HepG2 (cell line): Measurements from ENCODE around the gene FNDC3B. TPM values are rescaled to one million over a fixed set of nuclear protein-coding genes. Genes with fewer than 3 reads are reported as not detected.
A peak's percentile ranks its signal among the peaks of the same experiment; 100 is the strongest.

Experiments used
- ATAC-seq: fragments of 200-7000 bp; cut with Tn5 transposase; 3 replicates; pipeline ENCODE4 v1.9.1; 2020; ENCODE audit warnings: mild to moderate bottlenecking, moderate library complexity
- BruUV-seq: library from RNA; stranded (reverse); fragments of 400-500 nt; replicated peaks from 2 replicates; lab custom pipeline; 2021; lab: Mats Ljungman, UMichigan
- CTCF ChIA-PET: fragments of 300-600 bp; formaldehyde crosslinking; extraction: SDS; loops from one replicate; lab custom pipeline; 2021; ENCODE audit warnings: low total read pairs, inconsistent platforms, low intra/inter-chr PET ratio; lab: Yijun Ruan, JAX
- POLR2A ChIA-PET: fragments of 350-600 bp; sonication (Branson Sonifier 250); formaldehyde crosslinking; loops from one replicate; lab custom pipeline; 2020; ENCODE audit warnings: antibody characterized with exemption, inconsistent platforms; lab: Yijun Ruan, JAX
- DNase-seq: peaks from one replicate; pipeline ENCODE4 v3.0.0-alpha.2; 2015; ENCODE audit warnings: low spot score
- FAIRE-seq: peaks from 3 replicates; lab custom pipeline; 2011; peaks lifted over from hg19 to GRCh38; lab: Jason Lieb, UNC
- H2AFZ ChIP-seq: one replicate; pipeline ENCODE4 v1.6.1; 2011; ENCODE audit warnings: low read length, inconsistent platforms
- H3K27ac ChIP-seq: fragments of 300-600 bp; 3 replicates; pipeline ENCODE4 v1.8.0; 2011; ENCODE audit warnings: mixed run types, mild to moderate bottlenecking, mixed read lengths, low read length, inconsistent platforms; ENCODE audit not compliant: insufficient read depth; ENCODE audit errors: extremely low read length
- H3K27me3 ChIP-seq, 2 experiments: fragments of 200-600 bp in 1 of 2; 2 replicates in 1 of 2; 3 replicates in 1 of 2; pipeline versions ENCODE4 v1.6.0 to v1.8.0; 2011; ENCODE audit warnings: low read length in 2 of 2, mild to moderate bottlenecking in 2 of 2, moderate library complexity in 2 of 2, inconsistent platforms in 1 of 2; ENCODE audit not compliant: insufficient read depth in 2 of 2, control insufficient read depth in 1 of 2
- H3K36me3 ChIP-seq, 2 experiments: fragments of 200-600 bp in 1 of 2; replicated peaks in 1 of 2; 2 replicates in 1 of 2; 3 replicates in 1 of 2; pipeline versions ENCODE4 v1.5.1 to v1.8.0; 2011; ENCODE audit warnings: low read length in 2 of 2, inconsistent platforms in 1 of 2; ENCODE audit not compliant: insufficient read depth in 2 of 2, control insufficient read depth in 1 of 2
- H3K4me1 ChIP-seq: 2 replicates; pipeline ENCODE4 v1.5.1; 2012; ENCODE audit warnings: low read length, inconsistent platforms; ENCODE audit not compliant: insufficient read depth
- H3K4me2 ChIP-seq: 2 replicates; pipeline ENCODE4 v1.6.0; 2011; ENCODE audit warnings: low read depth, low read length, inconsistent platforms
- H3K4me3 ChIP-seq, 3 experiments: fragments of 200-600 bp in 1 of 3; sonication (generic), shearing (Covaris generic) in 1 of 3; replicated peaks in 1 of 3; 2 replicates each; pipeline ENCODE4 v1.5.1; 2011 to 2016; ENCODE audit warnings: low read length in 3 of 3, inconsistent platforms in 2 of 3, low read depth in 2 of 3, mild to moderate bottlenecking in 2 of 3, control low read depth in 1 of 3, mixed read lengths in 1 of 3; ENCODE audit not compliant: insufficient read depth in 1 of 3
- H3K79me2 ChIP-seq: one replicate; pipeline ENCODE4 v1.6.1; 2011; ENCODE audit warnings: low read length, inconsistent platforms; ENCODE audit not compliant: insufficient read depth
- H3K9ac ChIP-seq: 2 replicates; pipeline ENCODE4 v1.6.0; 2011; ENCODE audit warnings: mild to moderate bottlenecking, low read depth, low read length, inconsistent platforms; ENCODE audit not compliant: insufficient read depth
- H3K9me3 ChIP-seq: 2 replicates; pipeline ENCODE4 v1.5.1; 2012; ENCODE audit warnings: mild to moderate bottlenecking, low read length
- H4K20me1 ChIP-seq: 2 replicates; pipeline ENCODE4 v1.6.0; 2011; ENCODE audit warnings: inconsistent platforms, mild to moderate bottlenecking, low read length, moderate library complexity; ENCODE audit not compliant: insufficient read depth
- NAIF1 ChIP-seq: sonication (generic); formaldehyde crosslinking; IDR thresholded peaks from 2 replicates; pipeline ENCODE4 v1.5.0; 2020; ENCODE audit warnings: mild to moderate bottlenecking, missing genetic modification reagents, borderline replicate concordance
- POLR2A ChIP-seq, 2 experiments: IDR thresholded peaks; 2 replicates each; pipeline ENCODE4 v1.6.1; 2011; ENCODE audit warnings: low read depth in 2 of 2, low read length in 2 of 2, mild to moderate bottlenecking in 1 of 2, moderate library complexity in 1 of 2; ENCODE audit not compliant: insufficient read depth in 1 of 2
- POLR2AphosphoS2 ChIP-seq: IDR thresholded peaks from 2 replicates; pipeline ENCODE4 v1.6.1; 2011; ENCODE audit warnings: low read depth, low read length, improper control_type of control experiment
- RBM22 ChIP-seq: fragments of 200-400 bp; formaldehyde crosslinking; optimal IDR thresholded peaks from 2 replicates; pipeline ENCODE3; 2017; ENCODE audit warnings: mild to moderate bottlenecking, low read length, moderate library complexity
- ZNF180 ChIP-seq: sonication (generic); formaldehyde crosslinking; IDR thresholded peaks from 2 replicates; pipeline ENCODE4 v1.4.0; 2020; ENCODE audit warnings: low read depth, missing genetic modification reagents, borderline replicate concordance
- ZNF235 ChIP-seq: sonication (generic); formaldehyde crosslinking; IDR thresholded peaks from 2 replicates; pipeline ENCODE4 v1.8.1; 2023; ENCODE audit warnings: mild to moderate bottlenecking, missing genetic modification reagents, borderline replicate concordance
- ZNF670 ChIP-seq: sonication (generic); formaldehyde crosslinking; IDR thresholded peaks from 2 replicates; pipeline ENCODE4 v1.8.0; 2022; ENCODE audit warnings: mild to moderate bottlenecking, missing genetic modification reagents, borderline replicate concordance
- WGBS: methylation state at CpG from one replicate; pipeline ENCODE4 v1.1.6; 2017; ENCODE audit warnings: low lambda C conversion rate; 5-methylcytosine and 5-hydroxymethylcytosine counted together
- in situ Hi-C: cut with HindIII; loops from 2 replicates; pipeline ENCODE4 v1.10.0; 2017; ENCODE audit warnings: low pct_unique_long_range_greater_than_20kb; ENCODE audit not compliant: extremely low pct_ligation_motif_present
- intact Hi-C: fragments of 100-400 bp; cut with micrococcal nuclease; formaldehyde crosslinking; loops from one replicate; pipeline ENCODE4 v1.10.0; 2022; ENCODE audit not compliant: unreplicated experiment
- polyA plus RNA-seq, 8 experiments: library from polyadenylated mRNA; depleted of rRNA in 3 of 8; stranded (reverse) in 7 of 8; unstranded in 1 of 8; fragments of >200 nt; fragmentation: Illumina TruSeq in 4 of 8; extraction: Trizol in 4 of 8; gene quantifications; 2 replicates each; pipeline versions ENCODE4 v1.2.1 to v1.2.3, GENCODE V29; 2011 to 2016; ENCODE audit warnings: low read depth in 4 of 8, missing spikeins in 1 of 8, mixed read lengths in 1 of 8; ENCODE audit not compliant: insufficient read depth in 1 of 8
- total RNA-seq, 5 experiments: library from RNA; depleted of rRNA; stranded (reverse); fragments of >200 nt; fragmentation: Illumina TruSeq; extraction: Trizol; gene quantifications; 2 replicates each; pipeline ENCODE4 v1.2.3, GENCODE V29; 2016; ENCODE audit warnings: low read depth in 1 of 5

The FNDC3B gene
- total and polyA plus RNA-seq, 2 of the 13 experiments (the other 11 are each of a cell fraction or from before 2014, with no cell fraction given), result 74.8 to 103 TPM

- H3K4me3 ChIP-seq, result peak overlapping the region in 1 of 3 experiments; percentile 19; a peak in 2 of 6 replicates
- H2AFZ ChIP-seq, result no peak overlapping the region
- TF ChIP-seq ZNF670 (CRISPR knock-in tag), result no peak
- peak; percentile 84 for TF ChIP-seq RBM22
- peaks cover 100% of the 10 kb centered on the region for H3K4me1 ChIP-seq
- 72% methylated on average over 3 of the region's 3 CpGs for WGBS
- POLR2A ChIA-PET, result interaction anchor here (0.6 to 0.8 kb wide), 3 partner anchors 10 to 15 kb away, joined by 3 read pairs; no protein-coding TSS in a partner anchor
- no peak for ATAC-seq
- H3K27me3 ChIP-seq, result no peaks in the 10 kb centered on the region
- DNase-seq, result no peak
- intact Hi-C loops (no loop called here), in situ Hi-C loops (no loop called here)
- peaks cover 96% of the 10 kb centered on the region for H3K79me2 ChIP-seq
- H3K9me3 ChIP-seq, result no peaks in the 10 kb centered on the region
- FAIRE-seq, result no peak
- BruUV-seq, result no TSS peak
- peaks cover 94% of the 10 kb centered on the region for H4K20me1 ChIP-seq
- CTCF ChIA-PET, result no interaction called here
- peak overlapping the region; percentile 11 for H3K27ac ChIP-seq
- H3K36me3 ChIP-seq, result peaks cover 5 to 50% of the 10 kb centered on the region in 2 experiments
- no peak overlapping the region for H3K9ac ChIP-seq
- peak overlapping the region; percentile 56 for H3K4me2 ChIP-seq
Measured at GRCh38 chr3:172056416-172056815, 17.0 kb downstream of the FNDC3B start.

- no peak for FAIRE-seq
- no TSS peak for BruUV-seq
Measured at GRCh38 chr3:172057059-172057458, 17.7 kb downstream of the FNDC3B start.

More at GRCh38 chr3:172057059-172057458, 17.7 kb downstream of the FNDC3B start:
- no peak for TF ChIP-seq NAIF1
- TF ChIP-seq ZNF180 (CRISPR knock-in tag), result no peak
- TF ChIP-seq POLR2AphosphoS2, result peak; percentile 56; the same call in 1 of the 2 replicates
- peak; percentile 74 for TF ChIP-seq RBM22
- TF ChIP-seq POLR2A (IDR thresholded peaks at IDR 0.05; ENCODE audit: insufficient read depth in 1 of 2, low read depth in 2 of 2, low read length in 2 of 2), result peak; percentile 33 to 34; a peak in 1 of 4 replicates
- no peak for TF ChIP-seq ZNF235 (CRISPR knock-in tag)
- Histone ChIP-seq H3K79me2 (peaks cover 96% of the 10 kb centered on the region), H3K27me3 (no peaks in the 10 kb centered on the region), H3K4me1 (peaks cover 100% of the 10 kb centered on the region), H3K4me3 (no peak overlapping the region; a peak in 2 of 6 replicates), H4K20me1 (peaks cover 92% of the 10 kb centered on the region), H3K27ac (peak overlapping the region; percentile 47), H3K4me2 (peak overlapping the region; percentile 56), H2AFZ (no peak overlapping the region), H3K9ac (no peak overlapping the region), H3K9me3 (no peaks in the 10 kb centered on the region), H3K36me3 (peaks cover 5 to 44% of the 10 kb centered on the region in 2 experiments)
- 48% methylated on average over 3 of the region's 3 CpGs for WGBS
- CTCF ChIA-PET, result no interaction called here
- ATAC-seq, result peak; percentile 50
- DNase-seq, result no peak
- intact Hi-C loops, result no loop called here
- POLR2A ChIA-PET, result interaction anchor here (0.6 to 0.8 kb wide), 3 partner anchors 9 to 16 kb away, joined by 3 read pairs; no protein-coding TSS in a partner anchor
- in situ Hi-C loops, result no loop called here
